HG02884 (cell line): ENCODE measurements around the gene PDE3B.
"Not testable (repeated sequence)": the region's sequence is repeated elsewhere in the genome, so short reads cannot be mapped to it uniquely, and the experiment has no call there.

Source experiments
- ATAC-seq: cut with Tn5 transposase; IDR thresholded peaks from one replicate; pipeline ENCODE4 v1.9.1; 2021; ENCODE audit warnings: mild to moderate bottlenecking, moderate library complexity; ENCODE audit not compliant: unreplicated experiment

The PDE3B gene

GRCh38 chr11:14643697-14644225 is at the start of gene PDE3B:
PDE3B (plus strand) TSS chr11:14643804; CDS start chr11:14644076, 272 bp downstream.
- ATAC-seq, result peak; percentile 74

- not testable (repeated sequence) for ATAC-seq
These were observed 48.3 kb upstream of the PDE3B start for GRCh38 chr11:14595261-14595660.

GRCh38 chr11:14607713-14608112 is 35.9 kb upstream of the PDE3B start:
- ATAC-seq, result no peak

- no peak for ATAC-seq
These were observed 33.7 kb upstream of the PDE3B start for GRCh38 chr11:14609902-14610301.

GRCh38 chr11:14611939-14612338 is 31.7 kb upstream of the PDE3B start:
- ATAC-seq, result no peak

- no peak for ATAC-seq
These were observed 30.9 kb upstream of the PDE3B start for GRCh38 chr11:14612694-14613093.

GRCh38 chr11:14614091-14614622 is 29.4 kb upstream of the PDE3B start:
- no peak for ATAC-seq

GRCh38 chr11:14617241-14618027 is 26.2 kb upstream of the PDE3B start:
- ATAC-seq, result no peak

GRCh38 chr11:14618060-14618459 is 25.5 kb upstream of the PDE3B start:
- no peak for ATAC-seq

GRCh38 chr11:14619603-14620531 is 23.7 kb upstream of the PDE3B start:
- no peak for ATAC-seq

GRCh38 chr11:14622223-14622954 is 21.2 kb upstream of the PDE3B start:
- no peak for ATAC-seq

GRCh38 chr11:14623036-14623435 is 20.6 kb upstream of the PDE3B start:
- ATAC-seq, result no peak

GRCh38 chr11:14625586-14626205 is 17.9 kb upstream of the PDE3B start:
- peak; percentile 52 for ATAC-seq

GRCh38 chr11:14626650-14627049 is 17.0 kb upstream of the PDE3B start:
- no peak for ATAC-seq

- not testable (repeated sequence) for ATAC-seq
These were observed 9.9 kb upstream of the PDE3B start for GRCh38 chr11:14633506-14634224.

- no peak for ATAC-seq
These were observed 8.8 kb upstream of the PDE3B start for GRCh38 chr11:14634813-14635212.

- ATAC-seq, result no peak
These were observed 8.1 kb upstream of the PDE3B start for GRCh38 chr11:14635546-14635945.

GRCh38 chr11:14636119-14636518 is 7.5 kb upstream of the PDE3B start:
- ATAC-seq, result peak; percentile 75

- ATAC-seq, result no peak
These were observed 5.7 kb upstream of the PDE3B start for GRCh38 chr11:14637868-14638409.
